IPS-20b (cell line): ENCODE measurements around the gene KRT5.

Source experiments
- H3K27ac ChIP-seq: one replicate; pipeline ENCODE4 v1.5.1; 2013; ENCODE audit warnings: low read length
- H3K27me3 ChIP-seq: 2 replicates; pipeline ENCODE4 v1.6.1; 2013; ENCODE audit warnings: mild to moderate bottlenecking, low read length, inconsistent platforms; ENCODE audit not compliant: insufficient read depth
- H3K36me3 ChIP-seq: 2 replicates; pipeline ENCODE4 v1.6.1; 2013; ENCODE audit warnings: low read depth, mild to moderate bottlenecking, inconsistent platforms, low read length, moderate library complexity; ENCODE audit not compliant: insufficient read depth
- H3K4me1 ChIP-seq: 2 replicates; pipeline ENCODE4 v1.6.1; 2013; ENCODE audit warnings: mild to moderate bottlenecking, control low read depth, inconsistent platforms, low read length, moderate library complexity; ENCODE audit not compliant: insufficient read depth
- H3K4me3 ChIP-seq: 2 replicates; pipeline ENCODE4 v1.5.1; 2013; ENCODE audit warnings: mild to moderate bottlenecking, low read length, inconsistent platforms
- H3K9ac ChIP-seq: 2 replicates; pipeline ENCODE4 v1.6.1; 2013; ENCODE audit warnings: low read depth, mild to moderate bottlenecking, inconsistent platforms, low read length, moderate library complexity
- H3K9me3 ChIP-seq: 2 replicates; pipeline ENCODE4 v1.6.1; 2013; ENCODE audit warnings: mild to moderate bottlenecking, low read depth, low read length, inconsistent platforms; ENCODE audit not compliant: insufficient read depth

KRT5 gene

GRCh38 chr12:52551216-52551865 is 31.1 kb upstream of the KRT5 start:
- H3K36me3 ChIP-seq: no peaks in the 10 kb centered on the region
- H3K9me3 ChIP-seq: no peaks in the 10 kb centered on the region
- no peak overlapping the region for H3K4me3 ChIP-seq
- H3K27ac ChIP-seq: no peak overlapping the region
- no peak overlapping the region for H3K9ac ChIP-seq
- H3K4me1 ChIP-seq: no peaks in the 10 kb centered on the region
- no peaks in the 10 kb centered on the region; the same call in 1 of the 2 replicates for H3K27me3 ChIP-seq

- H3K9ac ChIP-seq: no peak overlapping the region
- no peak overlapping the region for H3K27ac ChIP-seq
- H3K36me3 ChIP-seq: no peaks in the 10 kb centered on the region
- H3K4me1 ChIP-seq: no peaks in the 10 kb centered on the region
- no peaks in the 10 kb centered on the region; the same call in 1 of the 2 replicates for H3K27me3 ChIP-seq
- no peak overlapping the region for H3K4me3 ChIP-seq
- no peaks in the 10 kb centered on the region for H3K9me3 ChIP-seq
Measured at GRCh38 chr12:52546126-52546525, 25.9 kb upstream of the KRT5 start.

GRCh38 chr12:52543985-52544883 is 24.0 kb upstream of the KRT5 start:
- H3K9me3 ChIP-seq: no peaks in the 10 kb centered on the region
- no peaks in the 10 kb centered on the region; the same call in 1 of the 2 replicates for H3K27me3 ChIP-seq
- no peak overlapping the region for H3K4me3 ChIP-seq
- no peaks in the 10 kb centered on the region for H3K36me3 ChIP-seq
- H3K27ac ChIP-seq: no peak overlapping the region
- no peak overlapping the region for H3K9ac ChIP-seq
- H3K4me1 ChIP-seq: no peaks in the 10 kb centered on the region

DNA sequence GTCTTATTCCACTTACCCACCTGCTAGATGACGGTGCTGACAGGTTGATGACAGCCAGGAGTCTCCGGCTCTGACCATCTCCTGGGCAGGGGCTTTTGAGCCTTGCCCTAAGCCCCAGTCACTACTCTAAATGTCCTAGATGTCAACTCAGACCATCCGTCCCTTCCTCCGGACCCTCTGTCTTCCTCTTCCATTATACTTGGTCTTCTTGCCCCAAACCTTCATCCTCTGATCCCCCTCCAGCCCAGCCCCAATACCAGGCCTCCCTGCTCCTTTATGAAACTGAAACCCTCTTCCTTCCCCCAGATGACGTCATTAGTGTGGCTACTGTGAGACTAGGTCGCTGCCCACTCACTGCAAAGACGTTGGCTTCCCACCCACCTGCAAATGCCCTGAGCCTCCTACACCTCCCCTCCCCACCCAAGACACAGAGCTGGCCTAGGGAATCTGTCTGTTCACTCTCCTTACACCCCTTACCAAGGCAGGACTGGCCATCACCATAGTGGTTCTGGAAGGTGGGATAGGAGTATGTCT is 22.7 kb upstream of the KRT5 start:
- Histone ChIP-seq H3K4me3 (no peak overlapping the region), H3K36me3 (no peaks in the 10 kb centered on the region), H3K9ac (no peak overlapping the region), H3K27ac (no peak overlapping the region), H3K9me3 (no peaks in the 10 kb centered on the region), H3K4me1 (no peaks in the 10 kb centered on the region), H3K27me3 (no peaks in the 10 kb centered on the region; the same call in 1 of the 2 replicates)

- no peak overlapping the region for H3K27ac ChIP-seq
- H3K9me3 ChIP-seq: no peaks in the 10 kb centered on the region
- no peak overlapping the region for H3K9ac ChIP-seq
- no peaks in the 10 kb centered on the region; the same call in 1 of the 2 replicates for H3K27me3 ChIP-seq
- no peak overlapping the region for H3K4me3 ChIP-seq
- H3K36me3 ChIP-seq: no peaks in the 10 kb centered on the region
- no peaks in the 10 kb centered on the region for H3K4me1 ChIP-seq
Measured at GRCh38 chr12:52542157-52542556, 22.0 kb upstream of the KRT5 start.

- Histone ChIP-seq H3K4me3 (no peak overlapping the region), H3K9ac (no peak overlapping the region), H3K36me3 (no peaks in the 10 kb centered on the region), H3K4me1 (no peaks in the 10 kb centered on the region), H3K27me3 (no peaks in the 10 kb centered on the region; the same call in 1 of the 2 replicates), H3K9me3 (no peaks in the 10 kb centered on the region), H3K27ac (no peak overlapping the region)
Measured at GRCh38 chr12:52541709-52542108, 21.5 kb upstream of the KRT5 start.

- H3K4me3 ChIP-seq: no peak overlapping the region
- H3K9ac ChIP-seq: no peak overlapping the region
- no peaks in the 10 kb centered on the region for H3K4me1 ChIP-seq
- no peaks in the 10 kb centered on the region for H3K36me3 ChIP-seq
- no peaks in the 10 kb centered on the region for H3K9me3 ChIP-seq
- H3K27ac ChIP-seq: no peak overlapping the region
- no peaks in the 10 kb centered on the region for H3K27me3 ChIP-seq
Measured at GRCh38 chr12:52540531-52540930, 20.3 kb upstream of the KRT5 start.

DNA sequence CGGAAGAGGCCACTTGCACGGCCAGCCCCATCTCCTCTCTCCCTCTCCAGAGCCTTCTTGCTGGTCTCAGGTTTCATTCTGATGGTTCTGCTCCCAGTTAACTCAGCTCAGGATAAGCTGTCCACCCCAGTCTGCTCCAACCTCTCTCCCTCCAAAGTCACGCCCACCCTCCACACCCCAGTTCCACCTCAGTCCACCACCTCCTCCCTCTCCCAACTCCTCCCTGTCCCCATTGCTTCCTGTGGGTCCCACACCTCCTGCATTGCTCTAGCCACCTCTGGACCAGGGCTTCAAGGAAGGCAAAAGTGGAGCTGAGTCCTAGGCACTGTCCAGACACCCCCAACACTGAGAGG is 19.6 kb upstream of the KRT5 start:
- H3K4me1 ChIP-seq: no peaks in the 10 kb centered on the region
- H3K27ac ChIP-seq: no peak overlapping the region
- H3K9ac ChIP-seq: no peak overlapping the region
- no peaks in the 10 kb centered on the region for H3K9me3 ChIP-seq
- H3K36me3 ChIP-seq: no peaks in the 10 kb centered on the region
- H3K27me3 ChIP-seq: no peaks in the 10 kb centered on the region
- H3K4me3 ChIP-seq: no peak overlapping the region

DNA sequence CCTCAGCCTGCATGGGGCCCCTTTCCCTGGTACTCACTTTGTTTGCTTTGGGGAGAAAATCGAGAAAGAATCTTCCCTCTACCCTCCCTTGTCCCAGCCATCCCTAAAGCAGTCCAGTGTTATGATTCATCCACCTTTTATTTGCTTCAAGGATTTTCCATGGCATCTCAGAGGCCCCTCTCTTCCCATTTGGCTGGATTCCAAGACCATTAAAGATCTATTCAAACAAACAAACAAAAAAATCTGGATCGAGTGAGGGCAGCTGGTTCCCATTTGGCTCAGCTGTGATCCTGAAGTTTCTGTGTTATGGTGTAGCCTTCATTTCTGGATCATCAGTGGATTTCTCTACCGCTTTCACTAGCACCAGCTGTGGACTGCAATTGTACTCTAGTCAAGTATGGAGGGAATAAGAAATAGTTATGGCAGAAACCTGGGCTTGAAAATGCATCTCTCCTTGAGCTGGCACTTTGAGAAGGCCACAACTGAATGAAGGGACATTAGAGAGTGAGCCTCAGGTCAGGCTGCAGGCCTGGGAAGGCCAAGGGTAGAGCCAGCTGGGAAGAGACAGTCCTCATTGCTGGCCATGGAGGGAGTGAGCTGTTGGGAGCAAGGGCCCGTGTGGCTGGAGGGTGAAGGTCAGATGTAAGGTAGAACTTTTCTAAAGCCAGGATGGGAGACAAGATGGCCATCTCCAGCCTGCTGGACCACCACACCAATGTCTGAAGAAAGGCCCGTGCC is 19.1 kb upstream of the KRT5 start:
- H3K27me3 ChIP-seq: no peaks in the 10 kb centered on the region
- no peaks in the 10 kb centered on the region for H3K4me1 ChIP-seq
- no peak overlapping the region for H3K4me3 ChIP-seq
- H3K36me3 ChIP-seq: no peaks in the 10 kb centered on the region
- no peaks in the 10 kb centered on the region for H3K9me3 ChIP-seq
- no peak overlapping the region for H3K27ac ChIP-seq
- no peak overlapping the region for H3K9ac ChIP-seq

DNA sequence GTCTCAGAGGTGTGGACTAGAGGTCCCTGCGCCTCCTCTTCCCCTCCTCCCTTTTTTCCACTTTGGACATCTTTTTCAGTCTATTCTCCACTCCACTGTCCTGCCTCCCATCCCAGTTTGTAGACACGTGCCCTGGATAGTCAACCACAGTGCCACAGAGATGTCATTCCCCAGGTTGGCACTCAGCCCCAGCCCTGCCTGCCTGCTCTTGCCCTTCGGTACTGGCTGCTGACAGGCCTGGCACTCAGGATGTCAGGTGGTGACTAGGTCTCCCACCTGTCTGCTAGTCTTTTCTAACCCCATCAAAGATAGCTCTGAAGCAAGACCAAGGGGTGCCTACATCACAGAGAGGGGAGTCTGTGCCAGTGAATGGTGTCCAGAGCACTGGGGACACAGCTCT is 16.9 kb upstream of the KRT5 start:
- H3K36me3 ChIP-seq: no peaks in the 10 kb centered on the region
- H3K4me1 ChIP-seq: no peaks in the 10 kb centered on the region
- H3K9me3 ChIP-seq: no peaks in the 10 kb centered on the region
- H3K27ac ChIP-seq: no peak overlapping the region
- no peak overlapping the region for H3K9ac ChIP-seq
- H3K27me3 ChIP-seq: no peaks in the 10 kb centered on the region
- no peak overlapping the region for H3K4me3 ChIP-seq

GRCh38 chr12:52535574-52535973 is 15.4 kb upstream of the KRT5 start:
- Histone ChIP-seq H3K9ac (no peak overlapping the region), H3K27me3 (no peaks in the 10 kb centered on the region), H3K4me3 (no peak overlapping the region), H3K36me3 (no peaks in the 10 kb centered on the region), H3K27ac (no peak overlapping the region), H3K4me1 (no peaks in the 10 kb centered on the region), H3K9me3 (no peaks in the 10 kb centered on the region)
